Measurements from ENCODE around the gene ESRRG.

Gene ESRRG

DNA sequence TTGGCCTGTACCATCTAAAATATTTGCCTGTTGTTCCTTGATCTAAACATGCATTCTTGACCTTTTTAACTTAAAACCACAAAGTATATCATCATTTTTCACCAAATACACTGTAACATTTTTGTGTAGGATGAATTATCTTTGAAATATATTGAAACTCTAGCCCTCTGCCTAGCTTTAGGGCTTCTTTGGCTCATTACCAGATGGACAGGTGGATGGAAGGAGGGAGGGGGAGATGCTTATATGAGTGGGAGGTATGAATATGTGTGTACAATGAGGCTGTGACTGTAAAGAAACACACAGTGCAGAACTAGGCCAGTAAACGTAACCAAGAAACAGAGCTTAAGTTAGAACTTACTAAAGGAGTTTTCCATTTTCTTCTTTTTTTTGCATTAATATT lies 118.5 kb downstream of the ESRRG start:
- Histone ChIP-seq H3K27me3 (no peaks in the 10 kb centered on the region), H3K9me3 (no peaks in the 10 kb centered on the region), H3K4me3 (no peak overlapping the region), H3K27ac (no peak overlapping the region), H3K36me3 (no peaks in the 10 kb centered on the region), H3K4me1 (no peaks in the 10 kb centered on the region)
- intact Hi-C loops (cut with DNase I; ENCODE audit: low total_unique reads): no loop called here
- no peak for DNase-seq
- TF ChIP-seq, protein P1, sequence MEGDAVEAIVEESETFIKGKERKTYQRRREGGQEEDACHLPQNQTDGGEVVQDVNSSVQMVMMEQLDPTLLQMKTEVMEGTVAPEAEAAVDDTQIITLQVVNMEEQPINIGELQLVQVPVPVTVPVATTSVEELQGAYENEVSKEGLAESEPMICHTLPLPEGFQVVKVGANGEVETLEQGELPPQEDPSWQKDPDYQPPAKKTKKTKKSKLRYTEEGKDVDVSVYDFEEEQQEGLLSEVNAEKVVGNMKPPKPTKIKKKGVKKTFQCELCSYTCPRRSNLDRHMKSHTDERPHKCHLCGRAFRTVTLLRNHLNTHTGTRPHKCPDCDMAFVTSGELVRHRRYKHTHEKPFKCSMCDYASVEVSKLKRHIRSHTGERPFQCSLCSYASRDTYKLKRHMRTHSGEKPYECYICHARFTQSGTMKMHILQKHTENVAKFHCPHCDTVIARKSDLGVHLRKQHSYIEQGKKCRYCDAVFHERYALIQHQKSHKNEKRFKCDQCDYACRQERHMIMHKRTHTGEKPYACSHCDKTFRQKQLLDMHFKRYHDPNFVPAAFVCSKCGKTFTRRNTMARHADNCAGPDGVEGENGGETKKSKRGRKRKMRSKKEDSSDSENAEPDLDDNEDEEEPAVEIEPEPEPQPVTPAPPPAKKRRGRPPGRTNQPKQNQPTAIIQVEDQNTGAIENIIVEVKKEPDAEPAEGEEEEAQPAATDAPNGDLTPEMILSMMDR (IDR thresholded peaks at IDR 0.05): no peak

- TF ChIP-seq, protein P1 (IDR thresholded peaks at IDR 0.05): peak; percentile 17 to 23
- DNase-seq: peak; percentile 58 to 67
- no peaks in the 10 kb centered on the region for H3K27me3 ChIP-seq
- H3K27ac ChIP-seq: peak overlapping the region; percentile 53 to 66
- no peaks in the 10 kb centered on the region for H3K4me1 ChIP-seq
- no peaks in the 10 kb centered on the region for H3K9me3 ChIP-seq
- H3K36me3 ChIP-seq: no peaks in the 10 kb centered on the region
- intact Hi-C loops (cut with DNase I; ENCODE audit: low total_unique reads): no loop called here
- peak overlapping the region; percentile 53 to 60 for H3K4me3 ChIP-seq
Measured at GRCh38 chr1:216600730-216601609, 122.3 kb downstream of the ESRRG start.

DNA sequence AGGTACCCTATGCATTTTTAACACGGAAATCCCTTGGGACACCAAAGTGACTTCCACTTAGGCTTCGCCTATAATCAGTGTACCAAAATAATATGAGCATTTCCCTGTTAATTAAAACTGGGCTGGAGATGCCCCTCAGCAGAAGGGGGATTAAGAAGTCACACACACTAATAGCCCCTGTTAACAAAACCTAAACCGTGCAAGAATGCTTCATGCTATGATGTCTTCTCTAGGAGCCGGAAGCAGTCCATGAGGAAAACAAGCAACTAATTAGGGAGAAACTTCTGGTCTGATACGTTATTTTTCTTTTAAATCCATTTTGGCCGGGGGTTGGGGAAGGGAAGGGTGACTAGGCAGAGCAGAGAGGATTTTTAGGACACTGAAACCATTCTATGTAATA lies 123.4 kb downstream of the ESRRG start:
- Histone ChIP-seq H3K27me3 (no peaks in the 10 kb centered on the region), H3K9me3 (no peaks in the 10 kb centered on the region), H3K4me1 (no peaks in the 10 kb centered on the region), H3K27ac (no peak overlapping the region), H3K36me3 (no peaks in the 10 kb centered on the region), H3K4me3 (no peak overlapping the region)
- TF ChIP-seq, protein P1 (IDR thresholded peaks at IDR 0.05): no peak
- no peak for DNase-seq
- intact Hi-C loops (cut with DNase I; ENCODE audit: low total_unique reads): no loop called here

DNA sequence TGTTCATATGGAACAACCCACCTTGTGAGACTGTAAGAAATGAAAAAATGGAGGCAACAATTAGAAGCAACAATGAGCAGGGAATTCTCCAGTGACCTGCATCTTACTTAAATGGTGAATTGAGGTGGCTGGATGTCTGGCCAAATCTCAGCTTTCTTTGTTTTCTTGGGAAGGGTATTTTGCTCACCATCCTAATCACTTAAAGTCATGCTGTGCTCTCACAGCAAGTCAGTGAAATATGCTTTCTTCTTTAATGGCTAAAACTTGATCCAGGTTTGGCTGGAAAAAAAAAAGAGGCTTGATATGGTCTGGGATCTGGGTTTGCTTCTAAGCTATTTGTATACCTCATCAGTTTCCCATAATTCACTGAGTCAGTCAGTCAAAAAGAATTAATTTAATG lies 124.8 kb downstream of the ESRRG start:
- TF ChIP-seq, protein P1 (IDR thresholded peaks at IDR 0.05): no peak
- H3K4me1 ChIP-seq: no peaks in the 10 kb centered on the region
- H3K36me3 ChIP-seq: no peaks in the 10 kb centered on the region
- H3K9me3 ChIP-seq: no peaks in the 10 kb centered on the region
- H3K4me3 ChIP-seq: no peak overlapping the region
- intact Hi-C loops (cut with DNase I; ENCODE audit: low total_unique reads): no loop called here
- no peaks in the 10 kb centered on the region for H3K27me3 ChIP-seq
- no peak for DNase-seq
- no peak overlapping the region for H3K27ac ChIP-seq

- no peak for DNase-seq
- Histone ChIP-seq H3K27me3 (no peaks in the 10 kb centered on the region), H3K9me3 (no peaks in the 10 kb centered on the region), H3K4me3 (no peak overlapping the region), H3K27ac (no peak overlapping the region), H3K36me3 (no peaks in the 10 kb centered on the region), H3K4me1 (no peaks in the 10 kb centered on the region)
- intact Hi-C loops (cut with DNase I; ENCODE audit: low total_unique reads): no loop called here
- TF ChIP-seq, protein P1 (IDR thresholded peaks at IDR 0.05): no peak
Measured at GRCh38 chr1:216596281-216596862, 126.9 kb downstream of the ESRRG start.

Measured in tibial artery (tissue), 4 donors.